OCI-LY7 (cell line): ENCODE data around the gene PRRG4.

Source experiments
- CTCF ChIP-seq: fragments of 200-600 bp; sonication (generic); conservative IDR thresholded peaks from 2 replicates; pipeline ENCODE4 v1.5.1; 2014; ENCODE audit warnings: mild to moderate bottlenecking, antibody characterized with exemption, low read length, moderate library complexity, mixed read lengths
- EZH2phosphoT487 ChIP-seq: fragments of 200-600 bp; sonication (generic); IDR thresholded peaks from 2 replicates; pipeline ENCODE4 v1.6.1; 2018; ENCODE audit warnings: low read depth, borderline replicate concordance, mild to moderate bottlenecking, mixed run types, antibody characterized with exemption, low read length, moderate library complexity, mixed read lengths

- TF ChIP-seq CTCF (no peak), EZH2phosphoT487 (no peak)
Measured at GRCh38 chr11:32821917-32822560, 7.7 kb upstream of the PRRG4 start.
